Sigmoid colon (tissue), 7 donors: ENCODE results near the gene CHTF18. TPM values are rescaled to one million over a fixed set of nuclear protein-coding genes. Genes with fewer than 3 reads are reported as not detected.
"Not testable (repeated sequence)": the region's sequence is repeated elsewhere in the genome, so short reads cannot be mapped to it uniquely, and the experiment has no call there.

Experiments
- DNase-seq: peaks from one replicate; pipeline ENCODE4 v3.0.0-alpha.2; 2019
- H3K27ac ChIP-seq, 4 donors: fragments of 200-600 bp; sonication (generic); one replicate each; pipeline ENCODE4 v1.5.1; 2016 to 2019; ENCODE audit warnings: mild to moderate bottlenecking in 1 of 4
- H3K27me3 ChIP-seq, 3 donors: fragments of 200-600 bp; sonication (generic); one replicate each; pipeline ENCODE4 v1.5.1; 2019; ENCODE audit warnings: mild to moderate bottlenecking in 1 of 3
- H3K36me3 ChIP-seq, 4 donors: fragments of 200-600 bp; sonication (generic); one replicate each; pipeline ENCODE4 v1.5.1; 2016 to 2019
- H3K4me1 ChIP-seq, 4 donors: fragments of 200-600 bp; sonication (generic); one replicate each; pipeline ENCODE4 v1.5.1; 2017 to 2019
- H3K4me3 ChIP-seq, 4 donors: fragments of 200-600 bp; sonication (generic); one replicate each; pipeline ENCODE4 v1.5.1; 2017 to 2019; ENCODE audit warnings: mild to moderate bottlenecking in 2 of 4, moderate library complexity in 1 of 4
- H3K9me3 ChIP-seq, 4 donors: fragments of 200-600 bp in 3 of 4; sonication (generic) in 3 of 4; one replicate each; pipeline versions ENCODE4 v1.5.1 to v1.6.1; 2013 to 2019
- EP300 ChIP-seq, 4 donors: sonication (generic); formaldehyde crosslinking; IDR thresholded peaks; one replicate each; pipeline ENCODE4 v1.6.1; 2017; ENCODE audit warnings: antibody characterized with exemption in 4 of 4
- POLR2A ChIP-seq, 2 donors: fragments of 450-650 bp; IDR thresholded peaks; one replicate each; pipeline ENCODE4 v1.6.1; 2016; ENCODE audit warnings: antibody characterized with exemption in 2 of 2, mild to moderate bottlenecking in 2 of 2, moderate library complexity in 2 of 2
- POLR2AphosphoS5 ChIP-seq, 4 donors: sonication (generic); formaldehyde crosslinking; IDR thresholded peaks; one replicate each; pipeline ENCODE4 v1.6.1; 2017; ENCODE audit warnings: antibody characterized with exemption in 4 of 4
- WGBS, 2 donors: extraction: QIAGEN DNeasy Blood & Tissue Kit; methylation state at CpG; one replicate each; pipeline ENCODE4 v1.1.7; 2013; 5-methylcytosine and 5-hydroxymethylcytosine counted together
- intact Hi-C: fragments of 100-400 bp; cut with DNase I; formaldehyde crosslinking; loops from one replicate; pipeline ENCODE4 v1.15.1; 2023
- polyA plus RNA-seq, 3 donors: library from polyadenylated mRNA; stranded (reverse); fragments of 200-250 nt; gene quantifications; one replicate each; pipeline ENCODE4 v1.2.3, GENCODE V29; 2013
- total RNA-seq, 4 donors: library from RNA; depleted of rRNA; stranded (reverse); fragments of >200 nt; gene quantifications; one replicate each; pipeline ENCODE4 v1.1.0, GENCODE V29; 2016
- TF ChIP-seq, protein P1 (sequence below), 4 experiments: fragments of 450-650 bp in 3 of 4; fragments of 200-600 bp in 1 of 4; IDR thresholded peaks; one replicate each; pipeline ENCODE4 v1.5.1; 2016 to 2019; ENCODE audit warnings: antibody characterized with exemption in 4 of 4, mild to moderate bottlenecking in 3 of 4, moderate library complexity in 2 of 4
- donor health status: healthy with polysubstance abuse.
- donor health status: Bipolar disorder and iron deficiency.
- donor health status: healthy.

Gene CHTF18
- total and polyA plus RNA-seq, 7 donors, result 1.8 to 29.2 (median 5.0) TPM

DNA sequence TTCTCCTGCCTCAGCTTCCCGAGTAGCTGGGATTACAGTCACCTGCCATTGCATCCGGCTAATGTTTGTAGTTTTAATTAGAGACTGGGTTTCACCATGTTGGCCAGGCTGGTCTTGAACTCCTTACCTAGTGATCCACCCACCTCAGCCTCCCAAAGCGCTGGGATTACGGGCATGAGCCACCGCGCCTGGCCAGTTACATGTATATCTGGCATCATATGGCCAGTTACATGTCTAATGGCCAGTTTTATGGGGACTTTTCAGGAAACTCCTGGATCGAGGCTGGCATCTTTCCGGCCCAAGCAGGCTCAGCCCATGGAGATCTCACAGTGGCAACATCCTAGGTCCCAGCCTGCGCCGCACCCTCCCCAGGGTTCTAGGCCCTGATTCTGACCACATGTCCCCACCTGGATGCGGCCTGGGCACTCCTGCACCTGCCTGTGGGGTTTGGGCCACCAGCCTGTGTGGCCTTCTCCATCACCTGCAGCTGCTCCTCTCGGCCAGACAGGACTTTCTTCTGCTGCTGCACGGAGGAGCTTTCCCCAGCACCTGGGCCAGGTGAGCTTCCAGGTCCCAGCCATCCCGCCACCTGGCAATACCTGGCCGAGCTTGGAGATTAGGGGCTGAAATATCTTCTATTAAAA lies 46.3 kb upstream of the CHTF18 start:
- no peak for DNase-seq
- no peak overlapping the region for H3K4me3 ChIP-seq
- no peak for TF ChIP-seq EP300 (IDR thresholded peaks at IDR 0.05)
- TF ChIP-seq POLR2A (IDR thresholded peaks at IDR 0.05), result no peak
- TF ChIP-seq, protein P1, sequence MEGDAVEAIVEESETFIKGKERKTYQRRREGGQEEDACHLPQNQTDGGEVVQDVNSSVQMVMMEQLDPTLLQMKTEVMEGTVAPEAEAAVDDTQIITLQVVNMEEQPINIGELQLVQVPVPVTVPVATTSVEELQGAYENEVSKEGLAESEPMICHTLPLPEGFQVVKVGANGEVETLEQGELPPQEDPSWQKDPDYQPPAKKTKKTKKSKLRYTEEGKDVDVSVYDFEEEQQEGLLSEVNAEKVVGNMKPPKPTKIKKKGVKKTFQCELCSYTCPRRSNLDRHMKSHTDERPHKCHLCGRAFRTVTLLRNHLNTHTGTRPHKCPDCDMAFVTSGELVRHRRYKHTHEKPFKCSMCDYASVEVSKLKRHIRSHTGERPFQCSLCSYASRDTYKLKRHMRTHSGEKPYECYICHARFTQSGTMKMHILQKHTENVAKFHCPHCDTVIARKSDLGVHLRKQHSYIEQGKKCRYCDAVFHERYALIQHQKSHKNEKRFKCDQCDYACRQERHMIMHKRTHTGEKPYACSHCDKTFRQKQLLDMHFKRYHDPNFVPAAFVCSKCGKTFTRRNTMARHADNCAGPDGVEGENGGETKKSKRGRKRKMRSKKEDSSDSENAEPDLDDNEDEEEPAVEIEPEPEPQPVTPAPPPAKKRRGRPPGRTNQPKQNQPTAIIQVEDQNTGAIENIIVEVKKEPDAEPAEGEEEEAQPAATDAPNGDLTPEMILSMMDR (IDR thresholded peaks at IDR 0.05), result no peak
- TF ChIP-seq POLR2AphosphoS5 (IDR thresholded peaks at IDR 0.05), result no peak
- H3K9me3 ChIP-seq, result no peaks in the 10 kb centered on the region
- H3K36me3 ChIP-seq, result peaks cover 5 to 21% (median 8%) of the 10 kb centered on the region in 4 donors
- WGBS, 2 donors, result 91 to 93% methylated on average over 15 of the region's 15 CpGs
- H3K27ac ChIP-seq, result no peak overlapping the region
- H3K27me3 ChIP-seq, result peaks cover 0 to 5% (median 0%) of the 10 kb centered on the region in 3 donors
- H3K4me1 ChIP-seq, result peaks cover 0 to 18% (median 15%) of the 10 kb centered on the region in 4 donors
- intact Hi-C loops, result loop anchor here (2.0 kb wide), 1 partner anchor 21 kb away; the partner anchor contains the start of gene ANTKMT

DNA sequence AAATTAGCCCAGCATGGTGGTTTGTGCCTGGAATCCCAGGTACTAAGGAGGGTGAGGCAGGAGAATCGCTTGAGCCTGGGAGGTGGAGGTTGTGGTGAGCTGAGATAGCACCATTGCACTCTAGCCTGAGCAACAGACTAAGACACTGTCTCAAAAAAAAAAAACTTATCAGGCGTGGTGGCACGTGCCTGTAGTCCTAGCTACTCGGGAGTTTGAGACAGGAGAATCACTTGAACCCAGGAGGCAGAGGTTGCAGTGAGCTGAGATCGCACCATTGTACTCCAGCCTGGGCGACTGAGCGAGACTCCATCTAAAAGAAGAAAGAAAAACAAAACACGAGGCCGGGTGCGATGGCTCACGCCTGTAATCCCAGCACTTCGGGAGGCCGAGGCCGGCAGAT lies 45.5 kb upstream of the CHTF18 start:
- H3K27ac ChIP-seq, intact Hi-C loops, H3K27me3 ChIP-seq, H3K4me3 ChIP-seq, H3K9me3 ChIP-seq, DNase-seq: not testable (repeated sequence)
- Histone ChIP-seq H3K36me3 (peaks cover 0 to 14% (median 2%) of the 10 kb centered on the region in 4 donors), H3K4me1 (peaks cover 0 to 18% (median 15%) of the 10 kb centered on the region in 4 donors)
- 86 to 88% methylated on average over 14 of the region's 14 CpGs for WGBS, 2 donors

DNA sequence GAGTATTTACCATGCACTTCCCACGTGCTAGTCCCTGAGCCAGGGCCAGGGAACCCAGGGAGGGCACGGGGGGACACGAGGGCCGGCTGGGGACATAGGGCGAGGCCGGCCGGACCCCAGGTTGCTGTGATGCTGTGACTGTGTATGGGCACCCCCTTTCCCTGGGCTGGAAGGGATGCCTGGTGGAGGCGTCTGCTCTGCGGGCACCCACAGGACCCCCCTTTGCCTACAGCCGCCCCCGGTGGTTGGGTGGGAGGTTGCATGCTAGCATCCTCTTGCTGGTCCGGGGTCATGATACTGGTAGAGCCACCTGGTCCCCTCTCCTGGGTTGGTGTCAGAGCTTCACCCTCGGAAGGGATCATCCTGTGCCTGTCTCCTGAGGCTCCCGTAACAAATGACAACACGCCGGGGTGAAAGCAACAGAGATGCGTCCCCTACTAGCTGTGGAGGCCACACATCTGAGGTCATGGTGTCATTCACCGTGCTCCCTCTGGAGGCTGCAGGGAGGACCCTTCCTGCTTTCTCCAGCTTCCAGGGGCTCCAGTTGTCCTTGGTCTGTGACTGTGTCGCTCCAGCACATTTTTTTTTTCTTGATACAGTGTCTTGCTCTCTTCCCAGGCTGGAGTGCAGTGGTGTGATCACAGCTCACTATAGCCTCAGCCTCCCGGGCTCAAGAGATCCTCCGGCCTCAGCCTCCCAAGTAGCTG lies 44.5 kb upstream of the CHTF18 start:
- no peak overlapping the region for H3K4me3 ChIP-seq
- no peaks in the 10 kb centered on the region for H3K9me3 ChIP-seq
- intact Hi-C loops, result no loop called here
- H3K27me3 ChIP-seq, result peaks cover 0 to 5% (median 0%) of the 10 kb centered on the region in 3 donors
- peaks cover 0 to 18% (median 15%) of the 10 kb centered on the region in 4 donors for H3K4me1 ChIP-seq
- WGBS, 2 donors, result 81 to 87% methylated on average over 21 of the region's 21 CpGs
- no peak for DNase-seq
- peaks cover 0 to 5% (median 0%) of the 10 kb centered on the region in 4 donors for H3K36me3 ChIP-seq
- H3K27ac ChIP-seq, result no peak overlapping the region
- TF ChIP-seq, protein P1 (IDR thresholded peaks at IDR 0.05), result no peak
- TF ChIP-seq POLR2A (IDR thresholded peaks at IDR 0.05) (no peak), POLR2AphosphoS5 (IDR thresholded peaks at IDR 0.05) (no peak), EP300 (IDR thresholded peaks at IDR 0.05) (no peak)

DNA sequence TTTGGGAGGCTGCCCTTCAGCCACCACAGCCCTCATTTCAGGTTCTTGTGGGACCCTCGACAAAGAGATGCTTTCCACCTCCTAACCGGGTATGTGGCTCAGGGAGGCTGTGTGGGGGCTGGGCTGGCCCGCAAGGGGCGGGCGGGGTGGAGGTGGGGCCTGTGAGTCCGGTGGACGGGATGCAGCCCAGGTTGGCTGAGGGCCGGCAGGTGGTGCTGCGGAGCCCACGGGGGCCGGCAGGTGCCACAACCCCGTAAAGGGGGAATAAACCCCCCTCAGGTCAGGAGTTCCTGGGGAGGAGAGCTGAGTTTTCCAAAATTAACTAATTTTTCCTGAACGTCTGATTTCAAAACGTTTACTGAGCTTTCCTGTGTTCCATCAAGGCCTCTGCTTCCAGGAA lies 42.7 kb upstream of the CHTF18 start:
- Histone ChIP-seq H3K27me3 (peaks cover 0 to 5% (median 0%) of the 10 kb centered on the region in 3 donors), H3K4me1 (peaks cover 0 to 5% (median 5%) of the 10 kb centered on the region in 4 donors), H3K27ac (no peak overlapping the region), H3K36me3 (no peaks in the 10 kb centered on the region), H3K4me3 (no peak overlapping the region), H3K9me3 (no peaks in the 10 kb centered on the region)
- DNase-seq, result no peak
- WGBS, 2 donors, result 2 to 5% methylated on average over 14 of the region's 14 CpGs
- intact Hi-C loops, result no loop called here
- TF ChIP-seq POLR2A (IDR thresholded peaks at IDR 0.05), result no peak
- no peak for TF ChIP-seq EP300 (IDR thresholded peaks at IDR 0.05)
- TF ChIP-seq POLR2AphosphoS5 (IDR thresholded peaks at IDR 0.05), result no peak
- TF ChIP-seq, protein P1 (IDR thresholded peaks at IDR 0.05), result no peak

DNA sequence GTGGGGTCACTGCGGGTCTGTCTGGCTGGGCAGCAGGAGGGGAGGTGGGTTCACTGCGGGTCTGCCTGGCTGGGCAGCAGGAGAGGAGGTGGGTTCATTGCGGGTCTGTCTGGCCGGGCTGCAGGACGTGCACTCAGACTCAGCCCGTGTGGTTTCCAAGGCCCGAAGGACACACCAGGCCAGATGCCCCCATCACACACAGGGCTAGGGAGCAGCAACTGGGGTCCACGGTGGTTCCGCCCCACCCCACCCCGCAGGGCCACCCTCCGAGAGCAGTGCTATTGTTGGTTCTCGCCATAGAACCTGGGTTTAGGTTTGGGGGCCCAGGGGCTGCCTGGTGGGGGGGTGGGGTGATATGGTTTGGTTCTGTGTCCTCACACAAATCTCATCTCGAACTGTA lies 41.8 kb upstream of the CHTF18 start:
- DNase-seq, result no peak
- intact Hi-C loops, result no loop called here
- H3K4me1 ChIP-seq, result no peaks in the 10 kb centered on the region
- H3K27ac ChIP-seq, result no peak overlapping the region
- peaks cover 0 to 5% (median 0%) of the 10 kb centered on the region in 3 donors for H3K27me3 ChIP-seq
- no peaks in the 10 kb centered on the region for H3K36me3 ChIP-seq
- no peaks in the 10 kb centered on the region for H3K9me3 ChIP-seq
- TF ChIP-seq POLR2A (IDR thresholded peaks at IDR 0.05), result no peak
- TF ChIP-seq, protein P1 (IDR thresholded peaks at IDR 0.05), result no peak
- no peak for TF ChIP-seq POLR2AphosphoS5 (IDR thresholded peaks at IDR 0.05)
- TF ChIP-seq EP300 (IDR thresholded peaks at IDR 0.05), result no peak
- no peak overlapping the region for H3K4me3 ChIP-seq
- 72 to 80% methylated on average over 13 of the region's 13 CpGs for WGBS, 2 donors
